Astrocyte (in vitro differentiated cells and primary cell): ENCODE measurements around the gene ARHGAP21.

Source experiments
- EZH2 ChIP-seq: IDR thresholded peaks from 2 replicates; pipeline ENCODE4 v1.6.1; 2012; ENCODE audit warnings: mild to moderate bottlenecking, low read length, inconsistent platforms; ENCODE audit not compliant: insufficient read depth
- TF ChIP-seq, protein P1 (sequence below): IDR thresholded peaks from 2 replicates; pipeline ENCODE4 v1.5.1; 2011; ENCODE audit warnings: low read depth, mild to moderate bottlenecking, inconsistent platforms, low read length, moderate library complexity; ENCODE audit not compliant: insufficient read depth

DNA sequence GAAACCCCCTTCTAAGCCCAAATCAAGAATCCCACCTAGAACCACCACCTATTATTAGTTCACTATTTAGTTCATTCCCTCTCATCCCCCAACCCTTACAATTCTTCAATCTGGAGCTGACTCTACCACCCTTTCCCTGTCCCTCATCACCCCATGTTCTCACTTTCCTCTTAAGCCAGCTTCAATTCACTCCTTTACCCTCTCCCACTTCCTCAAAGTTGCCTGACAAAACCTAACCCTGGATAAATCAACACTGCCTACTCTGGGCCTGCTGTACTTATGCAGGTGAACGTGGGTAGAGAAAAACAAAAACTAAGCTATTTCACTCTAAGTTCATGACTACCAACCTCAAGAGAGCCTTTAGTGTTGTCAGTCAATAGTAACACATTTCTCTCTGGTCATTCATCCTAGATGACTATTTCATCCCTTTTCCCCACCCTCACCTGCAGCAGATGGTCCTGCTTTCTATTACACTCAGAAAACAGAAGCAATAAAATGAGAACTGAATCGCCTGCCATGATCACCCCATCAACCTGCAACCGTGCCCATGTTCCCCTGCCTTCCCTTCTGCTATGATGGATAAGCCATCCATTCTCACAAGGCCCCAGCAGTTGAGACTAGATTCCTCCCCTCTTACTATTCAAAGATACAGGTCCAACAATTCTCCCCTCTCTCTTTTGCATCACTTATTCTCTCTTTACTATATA, 52.6 kb downstream of the ARHGAP21 start:
- TF ChIP-seq, protein P1, sequence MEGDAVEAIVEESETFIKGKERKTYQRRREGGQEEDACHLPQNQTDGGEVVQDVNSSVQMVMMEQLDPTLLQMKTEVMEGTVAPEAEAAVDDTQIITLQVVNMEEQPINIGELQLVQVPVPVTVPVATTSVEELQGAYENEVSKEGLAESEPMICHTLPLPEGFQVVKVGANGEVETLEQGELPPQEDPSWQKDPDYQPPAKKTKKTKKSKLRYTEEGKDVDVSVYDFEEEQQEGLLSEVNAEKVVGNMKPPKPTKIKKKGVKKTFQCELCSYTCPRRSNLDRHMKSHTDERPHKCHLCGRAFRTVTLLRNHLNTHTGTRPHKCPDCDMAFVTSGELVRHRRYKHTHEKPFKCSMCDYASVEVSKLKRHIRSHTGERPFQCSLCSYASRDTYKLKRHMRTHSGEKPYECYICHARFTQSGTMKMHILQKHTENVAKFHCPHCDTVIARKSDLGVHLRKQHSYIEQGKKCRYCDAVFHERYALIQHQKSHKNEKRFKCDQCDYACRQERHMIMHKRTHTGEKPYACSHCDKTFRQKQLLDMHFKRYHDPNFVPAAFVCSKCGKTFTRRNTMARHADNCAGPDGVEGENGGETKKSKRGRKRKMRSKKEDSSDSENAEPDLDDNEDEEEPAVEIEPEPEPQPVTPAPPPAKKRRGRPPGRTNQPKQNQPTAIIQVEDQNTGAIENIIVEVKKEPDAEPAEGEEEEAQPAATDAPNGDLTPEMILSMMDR = no peak
- no peak for TF ChIP-seq EZH2
